Activated T-cell treated with anti-CD3 and anti-CD28 coated beads, Interleukin-2, amount 50 U/mL, for 4 hours (primary cell): Measurements from ENCODE around the gene GRK5. TPM values are rescaled to one million over a fixed set of nuclear protein-coding genes. Genes with fewer than 3 reads are reported as not detected.

Experiments
- ATAC-seq, 2 donors: fragments of 200-7000 bp; cut with Tn5 transposase; one replicate each; pipeline ENCODE4 v1.10.0; 2021
- DNase-seq: peaks from one replicate; pipeline ENCODE4 v3.0.0-alpha.2; 2020
- H3K27me3 Mint-ChIP-seq: one replicate; pipeline ENCODE4 v1.8.0; 2021; ENCODE audit warnings: low read depth, mixed read lengths
- H3K36me3 Mint-ChIP-seq: one replicate; pipeline ENCODE4 v1.8.0; 2022; ENCODE audit warnings: mixed read lengths; ENCODE audit not compliant: insufficient read depth
- H3K4me1 Mint-ChIP-seq: one replicate; pipeline ENCODE4 v1.8.0; 2021; ENCODE audit warnings: low read depth, mixed read lengths
- H3K4me3 Mint-ChIP-seq: one replicate; pipeline ENCODE4 v1.8.0; 2021; ENCODE audit warnings: mild to moderate bottlenecking, moderate library complexity, mixed read lengths
- H3K9me3 Mint-ChIP-seq: one replicate; pipeline ENCODE4 v1.8.0; 2021; ENCODE audit warnings: mixed read lengths
- total RNA-seq, 3 donors: library from RNA; stranded (reverse); gene quantifications; one replicate each; pipeline ENCODE4 v1.2.1, GENCODE V29; 2021

The GRK5 gene
- total RNA-seq, 3 donors from 2014 or later: 14.0 to 15.6 (median 15.3) TPM

GRCh38 chr10:119491966-119492757, 284.8 kb downstream of the GRK5 start:
- ATAC-seq (no peak), DNase-seq (no peak)
- no peaks in the 10 kb centered on the region for H3K27me3 Mint-ChIP-seq
- no peak overlapping the region for H3K4me3 Mint-ChIP-seq
- no peaks in the 10 kb centered on the region for H3K36me3 Mint-ChIP-seq
- peaks cover 57% of the 10 kb centered on the region for H3K4me1 Mint-ChIP-seq
- H3K9me3 Mint-ChIP-seq: no peaks in the 10 kb centered on the region

- Mint-ChIP-seq H3K4me1 (peaks cover 63% of the 10 kb centered on the region), H3K9me3 (no peaks in the 10 kb centered on the region), H3K36me3 (no peaks in the 10 kb centered on the region), H3K27me3 (no peaks in the 10 kb centered on the region), H3K4me3 (no peak overlapping the region)
- DNase-seq (no peak), ATAC-seq (no peak)
Observed at GRCh38 chr10:119493155-119493554, 285.8 kb downstream of the GRK5 start.

GRCh38 chr10:119494236-119495020, 287.1 kb downstream of the GRK5 start:
- ATAC-seq (no peak), DNase-seq (no peak)
- Mint-ChIP-seq H3K9me3 (no peaks in the 10 kb centered on the region), H3K36me3 (peaks cover 7% of the 10 kb centered on the region), H3K4me1 (peaks cover 67% of the 10 kb centered on the region), H3K27me3 (no peaks in the 10 kb centered on the region), H3K4me3 (no peak overlapping the region)

- H3K4me1 Mint-ChIP-seq: peaks cover 68% of the 10 kb centered on the region
- H3K4me3 Mint-ChIP-seq: no peak overlapping the region
- H3K36me3 Mint-ChIP-seq: peaks cover 12% of the 10 kb centered on the region
- no peak for ATAC-seq
- H3K27me3 Mint-ChIP-seq: no peaks in the 10 kb centered on the region
- no peak for DNase-seq
- no peaks in the 10 kb centered on the region for H3K9me3 Mint-ChIP-seq
Observed at GRCh38 chr10:119495021-119495505, 287.7 kb downstream of the GRK5 start.

GRCh38 chr10:119495545-119495944, 288.2 kb downstream of the GRK5 start:
- DNase-seq (no peak), ATAC-seq (no peak)
- H3K36me3 Mint-ChIP-seq: peaks cover 17% of the 10 kb centered on the region
- no peak overlapping the region for H3K4me3 Mint-ChIP-seq
- peaks cover 70% of the 10 kb centered on the region for H3K4me1 Mint-ChIP-seq
- H3K9me3 Mint-ChIP-seq: no peaks in the 10 kb centered on the region
- H3K27me3 Mint-ChIP-seq: no peaks in the 10 kb centered on the region

- Mint-ChIP-seq H3K27me3 (no peaks in the 10 kb centered on the region), H3K9me3 (no peaks in the 10 kb centered on the region), H3K4me3 (no peak overlapping the region), H3K36me3 (peaks cover 17% of the 10 kb centered on the region), H3K4me1 (peaks cover 77% of the 10 kb centered on the region)
- DNase-seq (no peak), ATAC-seq (peak; percentile 64 to 78)
Observed at GRCh38 chr10:119496273-119496672, 288.9 kb downstream of the GRK5 start.

- H3K36me3 Mint-ChIP-seq: peaks cover 17% of the 10 kb centered on the region
- no peaks in the 10 kb centered on the region for H3K9me3 Mint-ChIP-seq
- ATAC-seq: no peak
- no peak overlapping the region for H3K4me3 Mint-ChIP-seq
- H3K4me1 Mint-ChIP-seq: peaks cover 82% of the 10 kb centered on the region
- no peaks in the 10 kb centered on the region for H3K27me3 Mint-ChIP-seq
- DNase-seq: no peak
Observed at GRCh38 chr10:119497243-119497642, 289.9 kb downstream of the GRK5 start.

GRCh38 chr10:119498889-119499676, 291.7 kb downstream of the GRK5 start:
- peak; percentile 4 to 7 for ATAC-seq
- Mint-ChIP-seq H3K9me3 (no peaks in the 10 kb centered on the region), H3K4me3 (peak overlapping the region; percentile 61), H3K36me3 (peaks cover 23% of the 10 kb centered on the region), H3K4me1 (peaks cover 90% of the 10 kb centered on the region), H3K27me3 (no peaks in the 10 kb centered on the region)
- DNase-seq: no peak

GRCh38 chr10:119499677-119500002, 292.3 kb downstream of the GRK5 start:
- Mint-ChIP-seq H3K36me3 (peaks cover 23% of the 10 kb centered on the region), H3K4me1 (peaks cover 90% of the 10 kb centered on the region), H3K27me3 (no peaks in the 10 kb centered on the region), H3K9me3 (no peaks in the 10 kb centered on the region), H3K4me3 (peak overlapping the region; percentile 61)
- no peak for DNase-seq
- ATAC-seq: no peak

- H3K4me1 Mint-ChIP-seq: peaks cover 88% of the 10 kb centered on the region
- H3K27me3 Mint-ChIP-seq: no peaks in the 10 kb centered on the region
- ATAC-seq: no peak
- peaks cover 27% of the 10 kb centered on the region for H3K36me3 Mint-ChIP-seq
- H3K4me3 Mint-ChIP-seq: peak overlapping the region; percentile 11
- no peaks in the 10 kb centered on the region for H3K9me3 Mint-ChIP-seq
- DNase-seq: no peak
Observed at GRCh38 chr10:119500123-119500795, 292.9 kb downstream of the GRK5 start.

- Mint-ChIP-seq H3K27me3 (no peaks in the 10 kb centered on the region), H3K4me3 (peak overlapping the region; percentile 21), H3K4me1 (peaks cover 91% of the 10 kb centered on the region), H3K9me3 (no peaks in the 10 kb centered on the region), H3K36me3 (peaks cover 27% of the 10 kb centered on the region)
- DNase-seq (no peak), ATAC-seq (no peak)
Observed at GRCh38 chr10:119500821-119501220, 293.4 kb downstream of the GRK5 start.

GRCh38 chr10:119501690-119502089, 294.3 kb downstream of the GRK5 start:
- Mint-ChIP-seq H3K4me1 (peaks cover 89% of the 10 kb centered on the region), H3K36me3 (peaks cover 27% of the 10 kb centered on the region), H3K9me3 (no peaks in the 10 kb centered on the region), H3K27me3 (no peaks in the 10 kb centered on the region), H3K4me3 (peak overlapping the region; percentile 58)
- ATAC-seq: peak; percentile 10 to 22
- DNase-seq: no peak

GRCh38 chr10:119502209-119502608, 294.8 kb downstream of the GRK5 start:
- Mint-ChIP-seq H3K27me3 (no peaks in the 10 kb centered on the region), H3K4me3 (peak overlapping the region; percentile 58), H3K36me3 (peaks cover 30% of the 10 kb centered on the region), H3K4me1 (peaks cover 90% of the 10 kb centered on the region), H3K9me3 (no peaks in the 10 kb centered on the region)
- DNase-seq (peak; percentile 68), ATAC-seq (peak; percentile 82 to 83)
